ENCODE measurements around the gene GGTA1.
A peak's percentile ranks its signal among the peaks of the same experiment; 100 is the strongest.
"Not testable (repeated sequence)": the region's sequence is repeated elsewhere in the genome, so short reads cannot be mapped to it uniquely, and the experiment has no call there.

The GGTA1 gene

DNA sequence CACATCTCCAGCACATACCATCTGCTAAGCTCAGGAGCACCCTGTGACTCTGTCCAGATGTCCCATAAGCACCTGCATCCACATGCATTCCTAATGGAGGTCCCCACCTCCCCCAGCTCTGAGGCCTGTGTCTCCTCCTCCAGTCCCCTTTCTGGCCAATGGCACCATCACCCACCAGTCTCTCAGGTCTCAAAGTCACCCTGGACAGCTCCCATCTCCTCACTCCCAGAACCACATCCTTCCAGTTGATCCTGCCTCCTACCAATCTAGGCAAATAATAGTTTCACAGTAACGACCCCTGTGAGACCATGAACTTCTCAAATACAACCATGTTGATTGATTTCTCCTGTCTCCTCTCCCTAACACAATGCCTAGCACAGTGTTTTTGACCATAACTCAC lies 40.1 kb downstream of the GGTA1 start:
- DNase-seq (ENCODE audit: low read depth in 1 of 2, low spot score in 1 of 2), result no peak

DNA sequence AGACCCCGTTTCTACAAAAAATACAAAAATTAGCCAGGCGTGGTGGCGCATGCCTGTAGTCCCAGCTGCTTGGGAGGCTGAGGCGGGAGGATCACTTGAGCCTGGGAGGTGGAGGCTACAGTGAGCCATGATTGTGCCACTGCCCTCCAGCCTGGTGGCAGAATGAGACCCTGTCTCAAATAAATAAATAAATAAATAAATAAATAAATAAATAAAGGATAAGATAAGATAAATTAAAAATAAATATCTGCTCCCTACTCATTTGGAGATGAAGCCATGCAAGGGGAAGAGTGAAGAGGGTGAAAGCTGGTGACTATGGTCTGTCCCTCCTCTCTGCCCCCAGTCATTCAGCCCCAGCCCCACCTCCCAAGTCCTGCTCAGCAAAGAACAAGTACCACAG lies 41.2 kb downstream of the GGTA1 start:
- DNase-seq (ENCODE audit: low read depth in 1 of 2, low spot score in 1 of 2), result not testable (repeated sequence)

DNA sequence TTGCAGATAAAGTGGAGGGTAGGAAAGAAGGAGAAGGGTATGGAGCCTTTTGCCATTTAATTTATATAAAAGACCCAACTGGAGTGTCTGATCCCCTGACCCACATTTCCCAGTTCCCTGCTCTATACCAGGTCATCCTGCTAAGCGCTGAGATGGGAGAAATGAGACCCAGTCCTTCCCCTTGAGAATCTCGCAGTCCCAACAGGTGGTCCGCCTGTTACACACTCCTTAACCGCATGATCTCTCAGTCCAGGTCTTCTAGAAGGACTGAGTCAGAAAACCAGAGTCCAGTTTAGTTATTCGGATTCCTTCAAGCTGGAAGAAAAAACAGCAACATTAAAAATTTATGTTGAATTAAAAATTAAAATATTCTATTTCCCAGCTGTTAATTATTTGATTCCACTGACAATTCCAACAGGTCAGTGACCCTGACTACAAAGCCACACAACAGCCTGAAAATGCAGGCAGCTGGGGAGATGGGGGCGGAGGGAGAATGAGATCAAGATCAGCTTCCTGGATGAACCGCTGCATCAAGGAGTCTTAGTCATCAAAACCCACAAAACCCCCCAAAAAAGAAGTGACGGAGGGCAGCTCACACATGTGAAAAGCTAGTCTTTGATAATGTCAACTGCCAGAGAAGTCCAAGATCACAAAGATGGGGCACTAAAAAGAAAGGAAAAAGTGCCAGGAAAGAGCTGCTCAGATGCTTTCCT lies 44.0 kb downstream of the GGTA1 start:
- DNase-seq (ENCODE audit: low read depth in 1 of 2, low spot score in 1 of 2), result peak in 1 of 2 donors; percentile 2

- no peak for DNase-seq (ENCODE audit: low read depth in 1 of 2, low spot score in 1 of 2)
Observed at GRCh38 chr9:121454972-121455371, 44.7 kb downstream of the GGTA1 start.

- no peak for DNase-seq (ENCODE audit: low read depth in 1 of 2, low spot score in 1 of 2)
Observed at GRCh38 chr9:121453232-121453892, 46.3 kb downstream of the GGTA1 start.

DNA sequence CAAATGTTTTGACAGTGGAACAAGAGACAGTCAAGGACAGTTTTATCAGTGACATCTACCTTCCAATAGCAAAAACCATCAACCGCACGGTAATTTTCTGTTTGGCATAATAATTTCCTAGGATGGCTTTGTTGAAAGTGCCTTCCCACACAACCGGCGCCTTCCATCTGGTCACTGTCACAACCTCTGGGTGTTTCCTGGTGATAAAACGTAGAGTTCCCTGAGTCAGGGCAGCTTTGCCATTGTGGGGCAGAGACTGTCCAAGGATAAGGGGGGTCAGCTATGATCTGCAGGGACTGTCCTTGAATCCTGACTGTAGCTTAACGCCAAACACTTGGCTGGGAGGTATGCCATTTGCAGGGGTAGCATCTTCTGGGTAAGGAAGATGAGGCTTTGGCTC lies 47.6 kb downstream of the GGTA1 start:
- DNase-seq (ENCODE audit: low read depth in 1 of 2, low spot score in 1 of 2), result no peak

DNA sequence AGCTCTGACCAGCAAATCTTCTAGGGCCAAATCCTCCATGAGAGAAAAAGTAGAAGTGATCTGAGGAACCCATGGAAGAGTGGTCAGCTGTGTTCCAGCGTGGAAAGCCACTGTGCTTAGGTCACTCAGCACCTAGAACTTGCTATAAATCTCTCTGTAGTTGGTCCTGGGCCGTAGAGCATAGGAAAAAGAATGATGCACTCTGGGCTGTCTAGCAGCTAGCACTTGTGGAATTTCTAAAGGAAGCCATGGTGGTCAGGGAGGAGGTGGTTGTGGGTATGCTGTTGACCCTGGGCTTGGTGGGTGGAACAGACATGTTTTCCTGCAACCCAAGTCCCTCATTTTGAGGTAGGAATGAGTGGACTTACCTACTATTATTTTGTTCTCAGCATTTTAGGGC lies 48.1 kb downstream of the GGTA1 start:
- DNase-seq (ENCODE audit: low read depth in 1 of 2, low spot score in 1 of 2), result no peak

DNA sequence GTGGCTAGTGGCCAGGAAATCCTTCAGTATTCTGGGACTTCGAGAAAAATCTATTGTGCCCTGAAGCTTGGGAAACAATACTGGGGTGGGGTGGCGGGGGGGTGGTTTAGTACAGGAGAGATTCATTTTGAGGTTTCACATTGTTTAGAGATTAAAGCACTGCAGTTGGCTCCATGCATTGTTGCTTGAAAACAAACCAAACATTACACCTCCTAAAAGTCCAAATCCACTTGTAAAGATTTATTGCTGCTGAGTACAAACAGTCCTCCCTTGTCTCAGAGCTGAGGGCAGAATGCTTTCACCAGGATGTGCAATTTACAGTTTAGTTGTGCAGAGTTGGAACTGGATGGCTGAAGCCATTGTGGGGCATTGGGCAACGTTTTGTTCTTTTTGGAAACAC lies 49.4 kb downstream of the GGTA1 start:
- DNase-seq (ENCODE audit: low read depth in 1 of 2, low spot score in 1 of 2), result no peak

DNA sequence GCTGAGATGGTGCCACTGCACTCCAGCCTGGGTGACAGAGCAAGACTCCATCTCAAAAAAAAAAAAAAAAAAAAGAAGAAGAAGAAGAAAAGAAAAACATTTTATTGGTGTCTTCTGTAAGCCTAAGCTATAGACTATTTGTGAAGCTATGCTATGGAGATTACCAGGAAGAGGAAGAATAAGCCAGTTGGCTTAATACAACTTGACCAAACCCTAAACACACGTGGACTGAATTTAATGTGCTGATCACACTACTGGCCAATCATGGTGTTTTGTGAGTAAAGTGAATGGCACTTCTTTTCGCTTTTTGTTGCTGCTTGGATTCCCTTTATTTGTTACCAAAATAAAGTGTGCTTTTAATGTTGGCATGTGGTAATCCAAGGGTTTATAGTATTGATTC lies 49.9 kb downstream of the GGTA1 start:
- no peak for DNase-seq (ENCODE audit: low read depth in 1 of 2, low spot score in 1 of 2)

GRCh38 chr9:121447321-121447834 lies 52.3 kb downstream of the GGTA1 start:
- DNase-seq (ENCODE audit: low read depth in 1 of 2, low spot score in 1 of 2), result no peak

DNA sequence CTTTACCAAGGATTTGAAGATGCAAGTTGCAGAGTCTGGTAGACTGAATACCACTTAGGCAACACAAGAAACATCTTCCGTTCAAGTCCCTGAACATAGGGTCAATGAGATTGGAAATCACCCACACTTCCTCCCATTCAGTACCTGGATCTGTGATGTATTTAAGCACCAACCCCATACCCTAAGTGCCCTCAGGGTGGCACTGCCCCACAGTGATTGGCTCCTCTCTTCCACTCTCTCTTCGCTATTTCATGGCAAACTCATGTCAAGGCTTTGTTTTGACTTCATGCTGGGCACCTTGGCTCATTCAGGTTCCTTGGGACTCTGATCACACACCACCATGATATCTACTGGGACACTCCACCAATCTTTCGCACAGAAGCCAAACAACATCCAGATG lies 53.7 kb downstream of the GGTA1 start:
- DNase-seq (ENCODE audit: low read depth in 1 of 2, low spot score in 1 of 2), result no peak

DNA sequence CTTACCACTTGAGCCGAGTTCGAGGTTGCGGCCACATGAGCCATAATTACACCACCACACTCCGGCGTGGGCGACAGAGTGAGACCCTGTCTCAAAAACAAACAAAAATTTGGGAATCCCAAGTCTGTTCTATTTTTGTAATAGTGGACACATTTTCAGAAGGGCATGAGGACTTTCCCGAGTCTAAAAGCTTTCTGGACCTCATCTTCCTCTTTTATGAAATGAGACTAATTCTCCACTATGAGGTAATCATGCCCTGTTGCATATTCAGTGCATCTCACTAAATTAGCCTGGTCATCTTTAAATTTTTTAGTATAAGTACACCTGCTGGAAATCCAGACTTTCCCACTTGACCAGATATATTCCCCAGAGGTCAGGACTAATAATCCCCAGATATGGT lies 55.7 kb downstream of the GGTA1 start:
- DNase-seq (ENCODE audit: low read depth in 1 of 2, low spot score in 1 of 2), result no peak

- DNase-seq (ENCODE audit: low read depth in 1 of 2, low spot score in 1 of 2), result no peak
Observed at GRCh38 chr9:121441165-121441564, 58.5 kb downstream of the GGTA1 start.

DNA sequence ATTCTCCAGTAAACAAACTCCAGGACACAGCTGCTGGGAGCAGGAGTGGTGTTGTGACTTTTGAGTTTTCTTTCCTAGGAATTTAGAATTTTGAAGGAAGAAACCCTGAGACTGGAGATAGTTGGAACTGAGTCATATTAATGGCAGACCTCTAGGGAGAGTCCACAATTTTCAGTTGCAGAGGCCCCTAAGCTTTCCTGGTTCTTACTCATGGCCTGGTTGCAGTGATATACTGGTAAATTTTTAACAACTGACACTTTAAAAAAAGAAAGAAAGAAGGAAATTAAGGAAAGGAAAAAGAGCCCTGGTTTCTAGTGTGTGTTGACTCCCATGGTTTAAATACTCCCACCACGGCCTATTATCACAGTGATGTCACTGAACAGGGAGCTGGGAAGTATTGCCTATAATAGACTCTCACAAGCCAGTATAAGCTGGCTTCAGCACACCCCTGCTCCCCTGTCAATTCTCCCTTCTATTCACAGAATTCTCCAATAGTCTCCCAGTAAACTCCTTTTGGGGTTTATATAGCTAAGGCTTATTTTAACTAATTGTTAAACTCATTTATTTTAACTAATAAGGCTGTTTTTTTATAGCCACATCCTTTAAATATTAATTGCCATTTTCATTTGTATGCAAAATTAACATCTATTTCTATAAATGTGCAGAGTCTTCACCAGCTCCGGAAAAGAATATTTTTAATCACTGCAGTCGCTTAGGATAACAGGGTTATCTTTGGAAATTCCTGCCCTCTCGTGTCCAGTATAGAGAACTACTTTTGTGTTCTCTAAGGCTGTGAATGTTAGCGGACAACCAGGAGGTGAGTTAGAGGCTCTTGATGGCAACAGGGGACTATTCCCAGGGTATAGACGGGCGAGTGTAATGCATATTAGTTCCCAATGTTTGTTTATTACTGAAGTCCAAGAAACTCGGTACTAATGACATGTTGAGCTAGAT lies 59.7 kb downstream of the GGTA1 start:
- no peak for DNase-seq (ENCODE audit: low read depth in 1 of 2, low spot score in 1 of 2)

DNA sequence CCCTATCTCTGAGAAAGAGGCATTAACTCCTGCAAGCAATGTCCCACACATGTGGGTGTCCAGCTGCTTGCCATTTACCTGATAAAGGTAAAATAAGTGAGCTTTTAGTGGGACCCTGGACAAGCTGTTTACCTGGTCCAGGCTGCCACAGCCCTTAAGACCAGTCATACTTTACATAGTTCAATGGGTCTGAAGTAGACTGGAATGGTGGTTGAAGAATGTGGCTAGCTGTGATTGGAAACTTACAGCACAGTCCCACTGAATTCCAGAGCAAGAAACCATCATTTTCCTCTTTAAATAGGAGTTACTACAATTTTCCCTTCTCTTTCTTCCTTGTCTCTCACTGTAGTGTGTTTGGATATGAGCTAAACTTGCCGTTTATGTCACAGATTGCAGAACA lies 60.6 kb downstream of the GGTA1 start:
- DNase-seq (ENCODE audit: low read depth in 1 of 2, low spot score in 1 of 2), result no peak

GRCh38 chr9:121437891-121438290 lies 61.8 kb downstream of the GGTA1 start:
- DNase-seq (ENCODE audit: low read depth in 1 of 2, low spot score in 1 of 2), result no peak

GRCh38 chr9:121437046-121437445 lies 62.6 kb downstream of the GGTA1 start:
- DNase-seq (ENCODE audit: low read depth in 1 of 2, low spot score in 1 of 2), result not testable (repeated sequence)

DNA sequence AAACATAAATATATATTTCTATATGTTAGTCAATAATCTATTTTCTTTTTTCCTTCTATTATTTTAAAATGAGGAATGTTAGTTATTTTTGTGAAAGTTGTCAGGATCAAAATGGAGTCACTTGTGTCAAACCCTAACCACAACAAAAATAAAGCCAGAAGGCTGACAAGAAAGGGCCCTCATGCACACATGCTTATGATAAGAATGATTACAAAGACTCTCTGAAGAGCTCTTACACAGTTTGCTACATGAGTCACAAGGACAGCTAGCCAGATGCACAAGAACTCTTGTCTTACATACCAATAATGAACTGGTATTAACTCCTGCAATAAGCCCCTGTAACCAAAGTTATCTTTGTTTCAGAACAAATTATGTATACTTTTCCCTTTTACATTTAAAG lies 64.7 kb downstream of the GGTA1 start:
- no peak for DNase-seq (ENCODE audit: low read depth in 1 of 2, low spot score in 1 of 2)

DNA sequence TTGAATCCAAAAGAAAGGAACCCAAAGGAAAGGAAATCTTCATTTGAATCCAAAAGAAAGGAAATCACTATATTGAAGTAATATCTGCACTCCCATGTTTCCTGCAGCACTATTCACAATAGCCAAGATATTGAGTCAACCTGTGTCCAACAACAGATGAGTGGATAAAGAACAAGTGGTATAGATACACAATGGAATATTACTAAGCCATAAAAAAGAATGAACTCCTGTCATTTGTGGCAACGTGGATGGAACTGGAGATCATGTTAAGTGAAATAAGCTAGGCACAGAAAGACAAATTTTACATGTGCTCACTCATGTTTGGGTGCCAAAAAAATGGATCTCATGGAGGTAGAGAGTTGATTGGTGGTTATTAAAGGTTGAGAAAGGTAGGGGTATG lies 71.7 kb downstream of the GGTA1 start:
- no peak for DNase-seq (ENCODE audit: low read depth in 1 of 2, low spot score in 1 of 2)

DNA sequence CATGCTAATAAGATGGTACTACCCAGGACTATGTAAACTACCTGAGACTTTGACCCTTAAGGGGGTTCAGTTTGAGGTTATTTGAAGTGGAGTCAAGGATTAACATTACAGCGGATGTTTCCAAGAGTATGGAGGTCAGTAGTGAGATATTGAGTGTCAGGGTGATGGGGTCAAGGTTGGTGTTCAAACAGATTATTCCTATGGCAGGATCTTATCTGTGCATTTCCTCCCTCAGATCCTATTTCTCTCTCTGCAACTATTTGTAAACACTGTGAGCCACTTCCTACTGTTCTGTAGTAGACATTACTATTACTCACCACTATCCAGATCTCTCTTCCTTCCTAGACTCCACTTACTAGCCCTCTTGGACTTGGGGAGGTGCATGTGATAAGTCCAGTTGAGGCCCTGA lies 75.6 kb downstream of the GGTA1 start:
- no peak for DNase-seq (ENCODE audit: low read depth in 1 of 2, low spot score in 1 of 2)

GRCh38 chr9:121411993-121412392 lies 87.7 kb downstream of the GGTA1 start:
- DNase-seq (ENCODE audit: low read depth in 1 of 2, low spot score in 1 of 2), result no peak

GRCh38 chr9:121405899-121406298 lies 93.7 kb downstream of the GGTA1 start:
- no peak for DNase-seq (ENCODE audit: low read depth in 1 of 2, low spot score in 1 of 2)

All from activated CD4-positive, alpha-beta T cell treated with anti-CD3 and anti-CD28 coated beads, Interleukin-2, amount 50 U/mL, for 24 hours (primary cell).